A549 (cell line): ENCODE data around the gene BRAP.

ENCODE experiments used
- CTCF ChIP-seq: fragments of >200 bp; sonication (Bioruptor Twin); formaldehyde crosslinking; IDR thresholded peaks from 3 replicates; pipeline ENCODE4 v1.5.1; 2016
- EP300 ChIP-seq, 2 experiments: fragments of >200 bp; sonication (Bioruptor Twin); formaldehyde crosslinking; IDR thresholded peaks; 2 replicates in 1 of 2; 3 replicates in 1 of 2; pipeline ENCODE4 v1.6.1; 2016 to 2017
- HOXB5 ChIP-seq: fragments of 250-450 bp; sonication (Bioruptor Pico); IDR thresholded peaks from 2 replicates; pipeline ENCODE4 v1.5.0; 2020; ENCODE audit warnings: mild to moderate bottlenecking, moderate library complexity
- JUNB ChIP-seq: fragments of >200 bp; sonication (Bioruptor Twin); formaldehyde crosslinking; IDR thresholded peaks from 2 replicates; pipeline ENCODE4 v1.6.1; 2016
- PHF8 ChIP-seq: fragments of 200-600 bp; sonication (generic); IDR thresholded peaks from 2 replicates; pipeline ENCODE4 v1.6.1; 2016; ENCODE audit warnings: low read depth, mild to moderate bottlenecking, antibody characterized with exemption, moderate library complexity, borderline replicate concordance
- REST ChIP-seq: fragments of 200-600 bp; sonication (generic); IDR thresholded peaks from 2 replicates; pipeline ENCODE4 v1.6.1; 2016; ENCODE audit warnings: antibody characterized with exemption, mild to moderate bottlenecking, moderate library complexity

- TF ChIP-seq HOXB5 (no peak), PHF8 (no peak), JUNB (no peak), EP300 (IDR thresholded peaks at IDR 0.05) (no peak), CTCF (peak; percentile 61), REST (no peak)
Measured at GRCh38 chr12:111673503-111673902, 12.3 kb downstream of the BRAP start.
